Measurements from ENCODE around the gene PAK6. TPM values are rescaled to one million over a fixed set of nuclear protein-coding genes. Genes with fewer than 3 reads are reported as not detected.

The PAK6 gene
- polyA plus RNA-seq, 3 donors, result 0.03 TPM; not detected in 2

DNA sequence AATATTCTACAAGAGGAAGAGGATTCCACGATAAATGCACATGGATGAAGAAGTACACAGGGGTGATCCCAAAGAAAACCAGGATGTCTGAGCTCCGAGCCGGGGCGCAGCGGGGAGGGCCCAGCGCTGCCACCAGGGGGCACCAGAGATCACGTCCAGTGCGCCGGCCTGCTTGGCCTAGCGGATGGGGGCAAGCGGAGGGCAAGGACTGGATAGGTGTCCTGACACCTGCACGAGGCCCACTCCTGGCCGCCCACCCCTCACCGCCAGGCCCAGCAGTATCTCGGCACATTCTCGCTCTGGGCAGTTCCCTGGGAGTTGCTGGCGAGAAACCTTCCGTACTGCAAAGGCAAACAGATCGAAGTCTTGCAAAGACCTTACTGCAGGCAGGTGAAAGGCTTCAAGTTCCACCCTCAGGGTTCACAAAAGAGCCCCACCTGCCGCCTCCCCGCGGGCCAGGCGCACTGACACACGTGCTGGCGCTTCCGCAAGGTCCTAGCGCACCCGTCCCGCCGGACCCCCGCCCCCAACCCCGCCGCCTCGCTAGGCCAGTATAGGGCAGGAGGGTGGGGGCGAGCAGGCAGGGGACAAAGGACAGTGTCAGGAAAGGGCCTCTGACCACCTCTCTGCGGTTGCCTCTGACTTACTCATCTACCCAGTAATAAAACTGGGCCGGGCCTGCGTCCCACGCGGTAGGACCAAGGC is 40.7 kb downstream of the PAK6 start:
- peaks cover 0 to 10% (median 0%) of the 10 kb centered on the region in 7 donors for H3K9me3 Mint-ChIP-seq
- Histone ChIP-seq H3K4me1 (ENCODE audit: control insufficient read depth in 1 of 2, insufficient read depth in 2 of 2, low read length in 2 of 2) (peaks cover 63 to 82% of the 10 kb centered on the region in 2 donors), H3K4me2 (replicated peaks; ENCODE audit: extremely low read depth, low read length, poor library complexity, severe bottlenecking) (peak overlapping the region; percentile 5), H4K20me1 (ENCODE audit: insufficient read depth, low read length) (peaks cover 14% of the 10 kb centered on the region), H3K27ac (ENCODE audit: low read depth in 1 of 2, low read length in 2 of 2) (no peak overlapping the region), H3K27me3 (ENCODE audit: control insufficient read depth in 2 of 2, insufficient read depth in 2 of 2, low read length in 2 of 2) (peaks cover 9 to 33% of the 10 kb centered on the region in 2 donors), H2AFZ (ENCODE audit: insufficient read depth, low read depth, low read length, poor library complexity, severe bottlenecking) (no peak overlapping the region), H3K79me2 (ENCODE audit: insufficient read depth, low read length) (no peaks in the 10 kb centered on the region), H3K4me3 (replicated peaks in 1 of 3; ENCODE audit: low read depth in 2 of 3, low read length in 3 of 3) (no peak overlapping the region), H3K9ac (ENCODE audit: insufficient read depth, low read length, poor library complexity, severe bottlenecking) (no peak overlapping the region), H3K9me3 (replicated peaks in 1 of 2; ENCODE audit: control insufficient read depth in 1 of 2, insufficient read depth in 1 of 2, low read length in 2 of 2) (no peaks in the 10 kb centered on the region), H3K36me3 (replicated peaks in 1 of 2; ENCODE audit: control insufficient read depth in 1 of 2, insufficient read depth in 2 of 2, low read length in 2 of 2) (no peaks in the 10 kb centered on the region)
- peak overlapping the region in 1 of 2 donors; percentile 30 for H3K4me3 Mint-ChIP-seq
- peaks cover 36 to 58% (median 50%) of the 10 kb centered on the region in 3 donors for H3K27me3 Mint-ChIP-seq (ENCODE audit: low read depth in 3 of 3)
- intact Hi-C loops (cut with micrococcal nuclease), result loop anchor here (1.0 to 10.0 kb wide), 6 partner anchors 33 to 495 kb away; partner anchors contain the start of gene FSIP1 (in 1 of the 2)
- H3K27ac Mint-ChIP-seq, result no peak overlapping the region
- H3K4me1 Mint-ChIP-seq, result peaks cover 53% of the 10 kb centered on the region
- peak; percentile 49 to 64 (median 58) for DNase-seq
- TF ChIP-seq, protein P1, sequence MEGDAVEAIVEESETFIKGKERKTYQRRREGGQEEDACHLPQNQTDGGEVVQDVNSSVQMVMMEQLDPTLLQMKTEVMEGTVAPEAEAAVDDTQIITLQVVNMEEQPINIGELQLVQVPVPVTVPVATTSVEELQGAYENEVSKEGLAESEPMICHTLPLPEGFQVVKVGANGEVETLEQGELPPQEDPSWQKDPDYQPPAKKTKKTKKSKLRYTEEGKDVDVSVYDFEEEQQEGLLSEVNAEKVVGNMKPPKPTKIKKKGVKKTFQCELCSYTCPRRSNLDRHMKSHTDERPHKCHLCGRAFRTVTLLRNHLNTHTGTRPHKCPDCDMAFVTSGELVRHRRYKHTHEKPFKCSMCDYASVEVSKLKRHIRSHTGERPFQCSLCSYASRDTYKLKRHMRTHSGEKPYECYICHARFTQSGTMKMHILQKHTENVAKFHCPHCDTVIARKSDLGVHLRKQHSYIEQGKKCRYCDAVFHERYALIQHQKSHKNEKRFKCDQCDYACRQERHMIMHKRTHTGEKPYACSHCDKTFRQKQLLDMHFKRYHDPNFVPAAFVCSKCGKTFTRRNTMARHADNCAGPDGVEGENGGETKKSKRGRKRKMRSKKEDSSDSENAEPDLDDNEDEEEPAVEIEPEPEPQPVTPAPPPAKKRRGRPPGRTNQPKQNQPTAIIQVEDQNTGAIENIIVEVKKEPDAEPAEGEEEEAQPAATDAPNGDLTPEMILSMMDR (IDR thresholded peaks at IDR 0.05), result peak; percentile 99
- WGBS (ENCODE audit: insufficient coverage), result 47% methylated on average over 40 of the region's 40 CpGs
- peaks cover 10% of the 10 kb centered on the region in 2 donors for H3K36me3 Mint-ChIP-seq

DNA sequence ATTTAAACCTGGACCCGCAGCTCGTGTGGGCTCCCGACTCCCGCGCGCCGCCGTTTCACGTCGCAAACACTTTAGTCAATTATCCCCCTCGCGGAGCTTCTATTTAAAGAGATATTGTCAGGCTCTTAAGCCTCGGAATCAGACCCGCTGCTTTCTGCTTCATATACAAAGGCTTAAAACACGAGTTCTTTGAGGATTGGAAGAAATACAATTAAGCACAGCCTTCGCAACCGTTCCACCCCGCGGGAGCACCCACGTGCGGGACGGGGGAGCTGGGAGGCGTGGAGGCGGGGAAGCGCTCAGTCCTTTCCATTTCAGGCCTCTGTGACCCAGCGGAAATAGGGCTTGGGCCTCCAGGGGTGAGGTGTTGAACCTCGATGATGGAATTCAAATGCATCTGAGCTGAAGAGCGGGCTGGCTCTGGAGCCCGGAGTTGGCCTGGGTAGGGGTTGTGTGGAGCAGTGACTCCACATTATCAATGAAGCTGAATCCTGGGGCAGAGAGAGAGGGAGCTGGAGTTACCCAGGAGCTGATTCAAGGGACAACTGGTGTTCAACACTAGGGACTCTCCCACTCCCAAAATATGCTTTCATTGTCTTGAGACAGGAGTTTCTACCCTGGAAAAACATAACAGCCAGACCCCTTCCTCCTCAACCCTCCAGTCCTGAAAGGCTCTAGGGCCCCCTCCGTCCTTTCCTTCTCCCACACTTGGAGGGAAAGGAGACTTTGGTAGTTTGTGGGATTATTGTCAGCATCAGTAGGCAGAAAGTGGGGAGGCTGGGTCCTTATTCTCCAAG is 41.6 kb downstream of the PAK6 start:
- Mint-ChIP-seq H3K4me3 (peak overlapping the region in 1 of 2 donors; percentile 82), H3K27ac (peak overlapping the region in 1 of 7 donors; percentile 72), H3K27me3 (ENCODE audit: low read depth in 3 of 3) (peaks cover 36 to 60% (median 50%) of the 10 kb centered on the region in 3 donors), H3K4me1 (peaks cover 56% of the 10 kb centered on the region), H3K9me3 (peaks cover 0 to 10% (median 0%) of the 10 kb centered on the region in 7 donors), H3K36me3 (peaks cover 12 to 18% of the 10 kb centered on the region in 2 donors)
- Histone ChIP-seq H2AFZ (ENCODE audit: insufficient read depth, low read depth, low read length, poor library complexity, severe bottlenecking) (no peak overlapping the region), H3K27ac (ENCODE audit: low read depth in 1 of 2, low read length in 2 of 2) (no peak overlapping the region), H3K27me3 (ENCODE audit: control insufficient read depth in 2 of 2, insufficient read depth in 2 of 2, low read length in 2 of 2) (peaks cover 9 to 33% of the 10 kb centered on the region in 2 donors), H3K79me2 (ENCODE audit: insufficient read depth, low read length) (no peaks in the 10 kb centered on the region), H3K4me3 (replicated peaks in 1 of 3; ENCODE audit: low read depth in 2 of 3, low read length in 3 of 3) (no peak overlapping the region), H3K9me3 (replicated peaks in 1 of 2; ENCODE audit: control insufficient read depth in 1 of 2, insufficient read depth in 1 of 2, low read length in 2 of 2) (no peaks in the 10 kb centered on the region), H4K20me1 (ENCODE audit: insufficient read depth, low read length) (peaks cover 23% of the 10 kb centered on the region), H3K4me2 (replicated peaks; ENCODE audit: extremely low read depth, low read length, poor library complexity, severe bottlenecking) (no peak overlapping the region), H3K9ac (ENCODE audit: insufficient read depth, low read length, poor library complexity, severe bottlenecking) (no peak overlapping the region), H3K4me1 (ENCODE audit: control insufficient read depth in 1 of 2, insufficient read depth in 2 of 2, low read length in 2 of 2) (peaks cover 60 to 81% of the 10 kb centered on the region in 2 donors), H3K36me3 (replicated peaks in 1 of 2; ENCODE audit: control insufficient read depth in 1 of 2, insufficient read depth in 2 of 2, low read length in 2 of 2) (peaks cover 0 to 8% of the 10 kb centered on the region in 2 donors)
- 91% methylated on average over 25 of the region's 30 CpGs for WGBS (ENCODE audit: insufficient coverage)
- no peak for DNase-seq
- intact Hi-C loops (cut with micrococcal nuclease), result loop anchor here in 1 of 2 donors (5.0 kb wide), 1 partner anchor 57 kb away; no protein-coding TSS in a partner anchor
- TF ChIP-seq, protein P1 (IDR thresholded peaks at IDR 0.05), result no peak
